DOHH2 (cell line): Measurements from ENCODE around the gene GALNS.

Experiments
- H3F3A ChIP-seq: fragments of 200-600 bp; sonication (generic), shearing (Covaris generic); 2 replicates; pipeline ENCODE4 v1.6.0; 2016; ENCODE audit warnings: antibody characterized with exemption, mild to moderate bottlenecking; ENCODE audit not compliant: control insufficient read depth, insufficient read depth
- H3K27ac ChIP-seq: fragments of 200-600 bp; sonication (generic); 2 replicates; pipeline ENCODE4 v1.5.1; 2014; ENCODE audit warnings: low read depth, mild to moderate bottlenecking, low read length, moderate library complexity
- H3K27me3 ChIP-seq: fragments of 200-600 bp; sonication (generic); 2 replicates; pipeline ENCODE4 v1.6.1; 2014; ENCODE audit warnings: mild to moderate bottlenecking, low read length, mixed read lengths; ENCODE audit not compliant: control insufficient read depth
- H3K36me3 ChIP-seq: fragments of 200-600 bp; sonication (generic); 2 replicates; pipeline ENCODE4 v1.6.1; 2014; ENCODE audit warnings: mild to moderate bottlenecking, low read length, moderate library complexity, mixed read lengths; ENCODE audit not compliant: control insufficient read depth
- H3K4me1 ChIP-seq: fragments of 200-600 bp; sonication (generic); 2 replicates; pipeline ENCODE4 v1.6.1; 2014; ENCODE audit warnings: mild to moderate bottlenecking, low read length, mixed read lengths; ENCODE audit not compliant: control insufficient read depth
- H3K4me2 ChIP-seq: fragments of 200-600 bp; sonication (generic); 2 replicates; pipeline ENCODE4 v1.6.0; 2014; ENCODE audit warnings: mild to moderate bottlenecking, low read length, moderate library complexity
- H3K4me3 ChIP-seq: fragments of 200-600 bp; sonication (generic); 2 replicates; pipeline ENCODE4 v1.5.1; 2014; ENCODE audit warnings: mild to moderate bottlenecking, low read length, mixed read lengths
- H3K79me2 ChIP-seq: fragments of 200-600 bp; sonication (generic); 2 replicates; pipeline ENCODE4 v1.6.1; 2014; ENCODE audit warnings: mild to moderate bottlenecking, low read length, mixed read lengths; ENCODE audit not compliant: control insufficient read depth
- H3K9me2 ChIP-seq: fragments of 200-600 bp; sonication (generic); replicated peaks from 2 replicates; pipeline ENCODE4 v1.6.1; 2014; ENCODE audit warnings: mild to moderate bottlenecking, low read length, mixed read lengths; ENCODE audit not compliant: control insufficient read depth
- H3K9me3 ChIP-seq: fragments of 200-600 bp; sonication (generic); 2 replicates; pipeline ENCODE4 v1.6.1; 2014; ENCODE audit warnings: antibody characterized with exemption, low read length, mixed read lengths; ENCODE audit not compliant: control insufficient read depth, insufficient read depth
- H4K20me1 ChIP-seq: fragments of 200-600 bp; sonication (generic); 2 replicates; pipeline ENCODE4 v1.6.0; 2014; ENCODE audit warnings: low read depth, mild to moderate bottlenecking, antibody characterized with exemption, low read length, moderate library complexity; ENCODE audit not compliant: control insufficient read depth, insufficient read depth
- EZH2phosphoT487 ChIP-seq: fragments of 200-600 bp; sonication (generic); IDR thresholded peaks from 2 replicates; pipeline ENCODE4 v1.6.1; 2017; ENCODE audit warnings: borderline replicate concordance, mild to moderate bottlenecking, antibody characterized with exemption, low read length, moderate library complexity, mixed read lengths
- TF ChIP-seq, protein P1 (sequence below): fragments of 200-600 bp; sonication (generic); IDR thresholded peaks from one replicate; pipeline ENCODE4 v1.5.1; 2014; ENCODE audit warnings: antibody characterized with exemption, mild to moderate bottlenecking, low read depth, low read length; ENCODE audit not compliant: poor library complexity, severe bottlenecking

GALNS gene

DNA sequence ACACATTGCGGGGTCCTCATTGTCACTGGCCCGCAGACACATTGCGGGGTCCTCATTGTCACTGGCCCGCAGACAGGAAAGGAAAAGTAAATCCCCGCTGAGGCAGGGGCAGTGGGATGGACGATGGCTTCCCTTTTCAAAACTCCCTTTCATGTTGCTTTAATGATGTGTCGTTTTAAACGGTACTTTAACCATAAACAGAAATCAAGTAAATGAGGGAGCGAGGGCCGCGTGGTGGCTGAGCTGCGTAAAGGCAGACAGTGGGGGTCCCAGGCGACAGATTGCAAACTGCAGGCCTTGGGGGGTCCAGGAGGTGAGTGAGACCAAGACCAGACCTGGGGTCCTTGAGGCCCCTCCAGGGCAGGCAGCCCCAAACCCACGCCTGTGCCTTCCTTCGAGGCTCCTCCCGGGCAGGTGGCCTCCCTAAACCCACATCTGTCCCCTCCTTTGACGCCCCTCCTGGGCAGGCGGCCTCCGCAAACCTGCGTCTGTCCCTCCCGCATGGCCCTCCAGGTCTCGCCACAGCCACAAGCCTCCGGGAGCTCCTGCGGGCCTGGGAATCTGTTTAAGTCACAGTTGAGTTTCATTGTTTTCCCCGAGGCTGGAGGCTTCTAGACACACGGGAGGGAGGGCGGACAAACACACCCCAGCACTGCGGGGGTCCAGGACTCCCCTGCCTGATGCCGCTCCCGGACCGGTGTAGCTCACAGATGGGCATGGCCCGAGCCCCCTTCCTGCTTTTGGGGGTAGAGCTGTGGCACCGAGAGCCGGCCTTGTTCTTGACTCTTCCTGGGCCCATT lies 79.1 kb downstream of the GALNS start:
- Histone ChIP-seq H3K36me3 (peaks cover 42% of the 10 kb centered on the region), H3K4me2 (no peak overlapping the region), H3K4me1 (peaks cover 33% of the 10 kb centered on the region), H3F3A (no peaks in the 10 kb centered on the region), H3K9me3 (no peaks in the 10 kb centered on the region), H3K27ac (no peak overlapping the region), H3K27me3 (no peaks in the 10 kb centered on the region), H4K20me1 (peaks cover 16% of the 10 kb centered on the region), H3K9me2 (no peaks in the 10 kb centered on the region), H3K79me2 (peaks cover 100% of the 10 kb centered on the region), H3K4me3 (no peak overlapping the region)
- no peak for TF ChIP-seq EZH2phosphoT487

DNA sequence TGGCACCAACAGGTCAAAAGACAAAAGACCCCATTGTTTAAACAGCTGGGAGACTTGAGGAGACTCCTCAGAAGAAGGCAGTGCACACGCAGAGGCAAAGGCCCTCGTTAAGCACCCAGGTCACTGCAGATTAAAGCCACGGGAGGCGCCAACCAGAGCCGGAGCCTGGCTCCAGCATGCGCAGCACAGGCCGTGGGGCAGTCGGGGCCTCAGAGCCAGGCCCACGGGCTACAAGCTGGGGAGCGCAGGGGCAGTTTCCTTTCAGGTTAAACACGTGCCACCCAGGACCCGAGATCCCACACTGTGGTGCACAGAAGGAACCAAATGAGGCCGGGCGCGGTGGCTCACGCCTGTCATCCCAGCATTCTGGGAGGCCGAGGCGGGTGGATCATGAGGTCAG lies 80.9 kb downstream of the GALNS start:
- Histone ChIP-seq H3K4me1 (peaks cover 30% of the 10 kb centered on the region), H3K4me3 (no peak overlapping the region), H3K27me3 (no peaks in the 10 kb centered on the region), H3K27ac (no peak overlapping the region), H3K4me2 (no peak overlapping the region), H3K9me3 (no peaks in the 10 kb centered on the region), H3K36me3 (peaks cover 30% of the 10 kb centered on the region), H4K20me1 (peaks cover 12% of the 10 kb centered on the region; the same call in 1 of the 2 replicates), H3K79me2 (peaks cover 99% of the 10 kb centered on the region), H3F3A (0 out of 2 replicates have a peak, but pooled peaks cover 4% of the 10 kb centered on the region), H3K9me2 (no peaks in the 10 kb centered on the region)
- TF ChIP-seq, protein P1, sequence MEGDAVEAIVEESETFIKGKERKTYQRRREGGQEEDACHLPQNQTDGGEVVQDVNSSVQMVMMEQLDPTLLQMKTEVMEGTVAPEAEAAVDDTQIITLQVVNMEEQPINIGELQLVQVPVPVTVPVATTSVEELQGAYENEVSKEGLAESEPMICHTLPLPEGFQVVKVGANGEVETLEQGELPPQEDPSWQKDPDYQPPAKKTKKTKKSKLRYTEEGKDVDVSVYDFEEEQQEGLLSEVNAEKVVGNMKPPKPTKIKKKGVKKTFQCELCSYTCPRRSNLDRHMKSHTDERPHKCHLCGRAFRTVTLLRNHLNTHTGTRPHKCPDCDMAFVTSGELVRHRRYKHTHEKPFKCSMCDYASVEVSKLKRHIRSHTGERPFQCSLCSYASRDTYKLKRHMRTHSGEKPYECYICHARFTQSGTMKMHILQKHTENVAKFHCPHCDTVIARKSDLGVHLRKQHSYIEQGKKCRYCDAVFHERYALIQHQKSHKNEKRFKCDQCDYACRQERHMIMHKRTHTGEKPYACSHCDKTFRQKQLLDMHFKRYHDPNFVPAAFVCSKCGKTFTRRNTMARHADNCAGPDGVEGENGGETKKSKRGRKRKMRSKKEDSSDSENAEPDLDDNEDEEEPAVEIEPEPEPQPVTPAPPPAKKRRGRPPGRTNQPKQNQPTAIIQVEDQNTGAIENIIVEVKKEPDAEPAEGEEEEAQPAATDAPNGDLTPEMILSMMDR = no peak
- no peak for TF ChIP-seq EZH2phosphoT487

- Histone ChIP-seq H3F3A (0 out of 2 replicates have a peak, but pooled peaks cover 4% of the 10 kb centered on the region), H3K4me3 (no peak overlapping the region), H4K20me1 (peaks cover 17% of the 10 kb centered on the region), H3K4me1 (peaks cover 33% of the 10 kb centered on the region), H3K27me3 (no peaks in the 10 kb centered on the region), H3K9me2 (no peaks in the 10 kb centered on the region), H3K36me3 (peaks cover 25% of the 10 kb centered on the region), H3K4me2 (no peak overlapping the region), H3K9me3 (no peaks in the 10 kb centered on the region), H3K79me2 (peaks cover 99% of the 10 kb centered on the region), H3K27ac (no peak overlapping the region)
- no peak for TF ChIP-seq EZH2phosphoT487
- TF ChIP-seq, protein P1 = no peak
These were observed 82.0 kb downstream of the GALNS start for GRCh38 chr16:88774544-88775393.
